ENCODE results near the gene NRAP.

Gene NRAP

GRCh38 chr10:113594652-113595051 lies 69.2 kb downstream of the NRAP start:
- H3K9ac ChIP-seq (ENCODE audit: low read length) = no peak overlapping the region
- WGBS = 78% methylated on average over 13 of the region's 13 CpGs
- no peak overlapping the region for H2BK120ac ChIP-seq (ENCODE audit: low read depth, low read length)

GRCh38 chr10:113592380-113592779 lies 71.5 kb downstream of the NRAP start:
- no peaks in the 10 kb centered on the region for H3K36me3 ChIP-seq (ENCODE audit: control insufficient read depth in 1 of 2, insufficient read depth in 2 of 2, low read depth in 1 of 2, low read length in 2 of 2)
- WGBS = 62% methylated on average over 8 of the region's 8 CpGs
- no peak overlapping the region for H3K4me2 ChIP-seq (ENCODE audit: low read length, poor library complexity, severe bottlenecking)
- H3K27me3 ChIP-seq (ENCODE audit: control insufficient read depth in 1 of 2, insufficient read depth in 1 of 2, low read length in 2 of 2) = peaks cover 35 to 48% of the 10 kb centered on the region in 2 experiments
- no peak overlapping the region for H4K8ac ChIP-seq (ENCODE audit: low read length)
- H2AK5ac ChIP-seq (ENCODE audit: low read length, severe bottlenecking) = no peak overlapping the region
- no peak overlapping the region for H3K18ac ChIP-seq (ENCODE audit: low read depth in 1 of 2, low read length in 2 of 2)
- H2BK5ac ChIP-seq (ENCODE audit: low read depth, low read length, poor library complexity, severe bottlenecking) = no peak overlapping the region
- no peak overlapping the region for H2BK15ac ChIP-seq (ENCODE audit: low read depth, poor library complexity, severe bottlenecking)
- no peak for DNase-seq
- H3K79me1 ChIP-seq (replicated peaks; ENCODE audit: low read length, poor library complexity, severe bottlenecking) = no peaks in the 10 kb centered on the region
- H2BK12ac ChIP-seq (ENCODE audit: low read length in 2 of 2) = no peak overlapping the region
- no peak overlapping the region for H2BK120ac ChIP-seq (ENCODE audit: low read depth, low read length)
- H2AFZ ChIP-seq (ENCODE audit: low read depth, low read length) = no peak overlapping the region
- no peak overlapping the region for H3K4ac ChIP-seq (ENCODE audit: low read depth in 1 of 2, low read length in 2 of 2)
- no peak overlapping the region for H3K23ac ChIP-seq (ENCODE audit: low read length in 2 of 2)
- no peak overlapping the region for H3K9ac ChIP-seq (ENCODE audit: low read length)
- no peak overlapping the region for H3K4me3 ChIP-seq (ENCODE audit: insufficient read depth in 1 of 2, low read depth in 1 of 2, low read length in 2 of 2)
- no peaks in the 10 kb centered on the region for H3K9me3 ChIP-seq (ENCODE audit: control insufficient read depth, low read length)
- no peak overlapping the region for H3K27ac ChIP-seq (ENCODE audit: low read length, poor library complexity, severe bottlenecking)
- H4K91ac ChIP-seq (ENCODE audit: low read length) = no peak overlapping the region
- H3K4me1 ChIP-seq (ENCODE audit: control insufficient read depth, insufficient read depth, low read depth, low read length) = no peaks in the 10 kb centered on the region
- H3K14ac ChIP-seq (ENCODE audit: low read length in 2 of 2) = no peak overlapping the region

More at GRCh38 chr10:113594652-113595051, 69.2 kb downstream of the NRAP start:
- no peak overlapping the region for H3K27ac ChIP-seq (ENCODE audit: low read length, poor library complexity, severe bottlenecking)
- H3K18ac ChIP-seq (ENCODE audit: low read depth in 1 of 2, low read length in 2 of 2) = no peak overlapping the region
- H2BK15ac ChIP-seq (ENCODE audit: low read depth, poor library complexity, severe bottlenecking) = no peak overlapping the region
- no peak for DNase-seq
- no peak overlapping the region for H2AK5ac ChIP-seq (ENCODE audit: low read length, severe bottlenecking)
- H3K9me3 ChIP-seq (ENCODE audit: control insufficient read depth, low read length) = peaks cover 12% of the 10 kb centered on the region
- no peaks in the 10 kb centered on the region for H3K36me3 ChIP-seq (ENCODE audit: control insufficient read depth in 1 of 2, insufficient read depth in 2 of 2, low read depth in 1 of 2, low read length in 2 of 2)
- H3K79me1 ChIP-seq (replicated peaks; ENCODE audit: low read length, poor library complexity, severe bottlenecking) = no peaks in the 10 kb centered on the region
- no peak overlapping the region for H3K4ac ChIP-seq (ENCODE audit: low read depth in 1 of 2, low read length in 2 of 2)
- H3K23ac ChIP-seq (ENCODE audit: low read length in 2 of 2) = no peak overlapping the region
- no peak overlapping the region for H3K14ac ChIP-seq (ENCODE audit: low read length in 2 of 2)
- no peak overlapping the region for H2BK5ac ChIP-seq (ENCODE audit: low read depth, low read length, poor library complexity, severe bottlenecking)
- H3K4me1 ChIP-seq (ENCODE audit: control insufficient read depth, insufficient read depth, low read depth, low read length) = no peaks in the 10 kb centered on the region
- no peak overlapping the region for H4K8ac ChIP-seq (ENCODE audit: low read length)
- no peak overlapping the region for H4K91ac ChIP-seq (ENCODE audit: low read length)
- no peak overlapping the region for H2AFZ ChIP-seq (ENCODE audit: low read depth, low read length)
- H3K4me2 ChIP-seq (ENCODE audit: low read length, poor library complexity, severe bottlenecking) = no peak overlapping the region
- H2BK12ac ChIP-seq (ENCODE audit: low read length in 2 of 2) = no peak overlapping the region
- H3K4me3 ChIP-seq (ENCODE audit: insufficient read depth in 1 of 2, low read depth in 1 of 2, low read length in 2 of 2) = no peak overlapping the region
- peaks cover 31 to 42% of the 10 kb centered on the region in 2 experiments for H3K27me3 ChIP-seq (ENCODE audit: control insufficient read depth in 1 of 2, insufficient read depth in 1 of 2, low read length in 2 of 2)

GRCh38 chr10:113590581-113590980 lies 73.3 kb downstream of the NRAP start:
- H4K91ac ChIP-seq (ENCODE audit: low read length) = no peak overlapping the region
- H3K9ac ChIP-seq (ENCODE audit: low read length) = no peak overlapping the region
- no peak overlapping the region for H3K14ac ChIP-seq (ENCODE audit: low read length in 2 of 2)
- H2AK5ac ChIP-seq (ENCODE audit: low read length, severe bottlenecking) = no peak overlapping the region
- H2BK15ac ChIP-seq (ENCODE audit: low read depth, poor library complexity, severe bottlenecking) = no peak overlapping the region
- no peak overlapping the region for H2BK5ac ChIP-seq (ENCODE audit: low read depth, low read length, poor library complexity, severe bottlenecking)
- H3K27ac ChIP-seq (ENCODE audit: low read length, poor library complexity, severe bottlenecking) = no peak overlapping the region
- no peak overlapping the region for H2AFZ ChIP-seq (ENCODE audit: low read depth, low read length)
- H3K4me3 ChIP-seq (ENCODE audit: insufficient read depth in 1 of 2, low read depth in 1 of 2, low read length in 2 of 2) = no peak overlapping the region
- no peak overlapping the region for H4K8ac ChIP-seq (ENCODE audit: low read length)
- no peak for DNase-seq
- WGBS = 87% methylated on average over 12 of the region's 12 CpGs
- H3K36me3 ChIP-seq (ENCODE audit: control insufficient read depth in 1 of 2, insufficient read depth in 2 of 2, low read depth in 1 of 2, low read length in 2 of 2) = no peaks in the 10 kb centered on the region
- no peak overlapping the region for H3K18ac ChIP-seq (ENCODE audit: low read depth in 1 of 2, low read length in 2 of 2)
- H3K79me1 ChIP-seq (replicated peaks; ENCODE audit: low read length, poor library complexity, severe bottlenecking) = no peaks in the 10 kb centered on the region
- H3K4me1 ChIP-seq (ENCODE audit: control insufficient read depth, insufficient read depth, low read depth, low read length) = peaks cover 2% of the 10 kb centered on the region
- H2BK120ac ChIP-seq (ENCODE audit: low read depth, low read length) = no peak overlapping the region
- peaks cover 34 to 35% of the 10 kb centered on the region in 2 experiments for H3K27me3 ChIP-seq (ENCODE audit: control insufficient read depth in 1 of 2, insufficient read depth in 1 of 2, low read length in 2 of 2)
- no peak overlapping the region for H2BK12ac ChIP-seq (ENCODE audit: low read length in 2 of 2)
- no peaks in the 10 kb centered on the region for H3K9me3 ChIP-seq (ENCODE audit: control insufficient read depth, low read length)
- no peak overlapping the region for H3K4me2 ChIP-seq (ENCODE audit: low read length, poor library complexity, severe bottlenecking)
- H3K4ac ChIP-seq (ENCODE audit: low read depth in 1 of 2, low read length in 2 of 2) = no peak overlapping the region
- H3K23ac ChIP-seq (ENCODE audit: low read length in 2 of 2) = no peak overlapping the region

DNA sequence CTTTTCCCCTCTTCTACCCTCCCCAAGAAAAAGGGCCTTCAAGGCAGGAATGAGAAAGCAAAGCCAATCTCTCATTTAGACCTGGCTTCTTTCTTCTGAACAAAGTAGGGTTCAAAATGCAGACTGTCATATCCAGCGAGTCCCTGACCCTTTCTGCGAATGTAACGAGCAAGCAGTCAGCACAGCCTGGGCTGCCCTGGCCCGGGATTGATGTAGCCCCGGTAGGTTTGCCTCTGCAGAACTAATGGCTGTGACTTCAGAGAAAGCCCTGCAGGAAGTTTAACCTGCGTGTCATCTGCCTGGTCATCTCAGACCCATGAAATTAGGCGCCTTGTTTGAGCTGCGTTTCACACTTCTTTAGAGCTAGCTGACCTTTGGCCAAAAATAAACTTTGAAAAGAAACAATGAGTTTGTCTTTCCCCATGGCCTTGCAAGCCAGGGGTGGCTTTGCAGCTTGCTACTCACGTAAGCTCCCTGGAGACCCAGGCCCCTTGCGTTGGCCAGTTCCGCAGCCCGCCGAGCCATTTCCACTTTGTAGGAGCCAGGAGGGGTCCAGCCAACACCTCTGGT lies 74.6 kb downstream of the NRAP start:
- Histone ChIP-seq H3K9me3 (ENCODE audit: control insufficient read depth, low read length) (no peaks in the 10 kb centered on the region), H2AK5ac (ENCODE audit: low read length, severe bottlenecking) (no peak overlapping the region), H4K91ac (ENCODE audit: low read length) (no peak overlapping the region), H3K23ac (ENCODE audit: low read length in 2 of 2) (no peak overlapping the region), H3K27ac (ENCODE audit: low read length, poor library complexity, severe bottlenecking) (no peak overlapping the region), H3K4me2 (ENCODE audit: low read length, poor library complexity, severe bottlenecking) (no peak overlapping the region), H3K79me1 (replicated peaks; ENCODE audit: low read length, poor library complexity, severe bottlenecking) (no peaks in the 10 kb centered on the region), H3K27me3 (ENCODE audit: control insufficient read depth in 1 of 2, insufficient read depth in 1 of 2, low read length in 2 of 2) (peaks cover 29 to 40% of the 10 kb centered on the region in 2 experiments), H2BK5ac (ENCODE audit: low read depth, low read length, poor library complexity, severe bottlenecking) (no peak overlapping the region), H3K36me3 (ENCODE audit: control insufficient read depth in 1 of 2, insufficient read depth in 2 of 2, low read depth in 1 of 2, low read length in 2 of 2) (no peaks in the 10 kb centered on the region), H3K4me3 (ENCODE audit: insufficient read depth in 1 of 2, low read depth in 1 of 2, low read length in 2 of 2) (no peak overlapping the region), H3K14ac (ENCODE audit: low read length in 2 of 2) (no peak overlapping the region), H3K4ac (ENCODE audit: low read depth in 1 of 2, low read length in 2 of 2) (no peak overlapping the region), H2AFZ (ENCODE audit: low read depth, low read length) (no peak overlapping the region), H3K4me1 (ENCODE audit: control insufficient read depth, insufficient read depth, low read depth, low read length) (peaks cover 2% of the 10 kb centered on the region), H4K8ac (ENCODE audit: low read length) (no peak overlapping the region), H3K9ac (ENCODE audit: low read length) (no peak overlapping the region), H2BK12ac (ENCODE audit: low read length in 2 of 2) (no peak overlapping the region), H2BK15ac (ENCODE audit: low read depth, poor library complexity, severe bottlenecking) (no peak overlapping the region), H2BK120ac (ENCODE audit: low read depth, low read length) (no peak overlapping the region), H3K18ac (ENCODE audit: low read depth in 1 of 2, low read length in 2 of 2) (no peak overlapping the region)
- DNase-seq = no peak
- WGBS = 72% methylated on average over 13 of the region's 13 CpGs
